Mesenchymal stem cell (in vitro differentiated cells and primary cell): ENCODE measurements around the gene PKP4.
"Not testable (repeated sequence)": the region's sequence is repeated elsewhere in the genome, so short reads cannot be mapped to it uniquely, and the experiment has no call there.

Source experiments
- DNase-seq: peaks from one replicate; pipeline ENCODE4 v3.0.0-alpha.2; 2013
- H2AFZ ChIP-seq: one replicate; pipeline ENCODE4 v1.6.1; 2013; ENCODE audit warnings: low read depth, mild to moderate bottlenecking, control low read depth, inconsistent platforms, low read length, moderate library complexity
- H2AK5ac ChIP-seq: 2 replicates; pipeline ENCODE4 v1.6.1; 2013; ENCODE audit warnings: low read length, moderate library complexity, mild to moderate bottlenecking, inconsistent platforms; ENCODE audit not compliant: severe bottlenecking
- H2BK120ac ChIP-seq: one replicate; pipeline ENCODE4 v1.6.1; 2013; ENCODE audit warnings: low read depth, mild to moderate bottlenecking, inconsistent platforms, low read length, moderate library complexity
- H2BK12ac ChIP-seq, 2 experiments: one replicate each; pipeline ENCODE4 v1.6.1; 2013; ENCODE audit warnings: inconsistent platforms in 2 of 2, low read length in 2 of 2, mild to moderate bottlenecking in 2 of 2, moderate library complexity in 2 of 2, control low read depth in 1 of 2
- H2BK15ac ChIP-seq: one replicate; pipeline ENCODE4 v1.6.1; 2013; ENCODE audit warnings: mild to moderate bottlenecking, low read depth, inconsistent platforms; ENCODE audit not compliant: poor library complexity, severe bottlenecking
- H2BK5ac ChIP-seq: 2 replicates; pipeline ENCODE4 v1.6.1; 2013; ENCODE audit warnings: low read depth, mild to moderate bottlenecking, low read length, control low read depth, inconsistent platforms; ENCODE audit not compliant: poor library complexity, severe bottlenecking
- H3K14ac ChIP-seq, 2 experiments: one replicate each; pipeline ENCODE4 v1.6.1; 2013; ENCODE audit warnings: inconsistent platforms in 2 of 2, low read length in 2 of 2, control low read depth in 1 of 2, mild to moderate bottlenecking in 1 of 2, moderate library complexity in 1 of 2
- H3K18ac ChIP-seq, 2 experiments: one replicate each; pipeline ENCODE4 v1.6.1; 2013; ENCODE audit warnings: inconsistent platforms in 2 of 2, low read length in 2 of 2, control low read depth in 1 of 2, low read depth in 1 of 2, mild to moderate bottlenecking in 1 of 2
- H3K23ac ChIP-seq, 2 experiments: one replicate each; pipeline ENCODE4 v1.6.1; 2013; ENCODE audit warnings: inconsistent platforms in 2 of 2, low read length in 2 of 2, mild to moderate bottlenecking in 2 of 2, moderate library complexity in 2 of 2, control low read depth in 1 of 2
- H3K27ac ChIP-seq: 2 replicates; pipeline ENCODE4 v1.5.1; 2013; ENCODE audit warnings: mild to moderate bottlenecking, moderate library complexity, low read length, control low read depth, inconsistent platforms; ENCODE audit not compliant: poor library complexity, severe bottlenecking
- H3K27me3 ChIP-seq, 2 experiments: 2 replicates each; pipeline versions ENCODE4 v1.6.1 to v1.7.0; 2013; ENCODE audit warnings: low read length in 2 of 2, mild to moderate bottlenecking in 2 of 2, moderate library complexity in 2 of 2, control low read depth in 1 of 2, inconsistent platforms in 1 of 2; ENCODE audit not compliant: control insufficient read depth in 1 of 2, insufficient read depth in 1 of 2
- H3K36me3 ChIP-seq, 2 experiments: 2 replicates each; pipeline versions ENCODE4 v1.6.1 to v1.7.0; 2013; ENCODE audit warnings: low read length in 2 of 2, control low read depth in 1 of 2, inconsistent platforms in 1 of 2, low read depth in 1 of 2, mild to moderate bottlenecking in 1 of 2; ENCODE audit not compliant: insufficient read depth in 2 of 2, control insufficient read depth in 1 of 2
- H3K4ac ChIP-seq, 2 experiments: one replicate each; pipeline ENCODE4 v1.6.1; 2013; ENCODE audit warnings: inconsistent platforms in 2 of 2, low read length in 2 of 2, mild to moderate bottlenecking in 2 of 2, moderate library complexity in 2 of 2, control low read depth in 1 of 2, low read depth in 1 of 2
- H3K4me1 ChIP-seq: 2 replicates; pipeline ENCODE4 v1.6.1; 2013; ENCODE audit warnings: low read depth, low read length, control low read depth; ENCODE audit not compliant: control insufficient read depth, insufficient read depth
- H3K4me2 ChIP-seq: 2 replicates; pipeline ENCODE4 v1.6.1; 2013; ENCODE audit warnings: low read length, mild to moderate bottlenecking, inconsistent platforms; ENCODE audit not compliant: poor library complexity, severe bottlenecking
- H3K4me3 ChIP-seq, 2 experiments: 2 replicates each; pipeline versions ENCODE4 v1.5.1 to v1.7.0; 2013; ENCODE audit warnings: low read length in 2 of 2, mild to moderate bottlenecking in 2 of 2, control low read depth in 1 of 2, low read depth in 1 of 2; ENCODE audit not compliant: insufficient read depth in 1 of 2
- H3K79me1 ChIP-seq: replicated peaks from 2 replicates; pipeline ENCODE4 v1.6.1; 2013; ENCODE audit warnings: mild to moderate bottlenecking, control low read depth, low read length, inconsistent platforms; ENCODE audit not compliant: poor library complexity, severe bottlenecking
- H3K9ac ChIP-seq: 2 replicates; pipeline ENCODE4 v1.7.0; 2013; ENCODE audit warnings: mild to moderate bottlenecking, low read length, moderate library complexity
- H3K9me3 ChIP-seq: 2 replicates; pipeline ENCODE4 v1.7.0; 2013; ENCODE audit warnings: mild to moderate bottlenecking, low read length; ENCODE audit not compliant: control insufficient read depth
- H4K8ac ChIP-seq: one replicate; pipeline ENCODE4 v1.6.1; 2013; ENCODE audit warnings: inconsistent platforms, mild to moderate bottlenecking, low read length, moderate library complexity
- H4K91ac ChIP-seq: one replicate; pipeline ENCODE4 v1.6.1; 2013; ENCODE audit warnings: mild to moderate bottlenecking, low read length, inconsistent platforms
- WGBS: methylation state at CpG from one replicate; pipeline ENCODE4 v1.1.7; 2013; ENCODE audit warnings: mixed read lengths; 5-methylcytosine and 5-hydroxymethylcytosine counted together

Gene PKP4

DNA sequence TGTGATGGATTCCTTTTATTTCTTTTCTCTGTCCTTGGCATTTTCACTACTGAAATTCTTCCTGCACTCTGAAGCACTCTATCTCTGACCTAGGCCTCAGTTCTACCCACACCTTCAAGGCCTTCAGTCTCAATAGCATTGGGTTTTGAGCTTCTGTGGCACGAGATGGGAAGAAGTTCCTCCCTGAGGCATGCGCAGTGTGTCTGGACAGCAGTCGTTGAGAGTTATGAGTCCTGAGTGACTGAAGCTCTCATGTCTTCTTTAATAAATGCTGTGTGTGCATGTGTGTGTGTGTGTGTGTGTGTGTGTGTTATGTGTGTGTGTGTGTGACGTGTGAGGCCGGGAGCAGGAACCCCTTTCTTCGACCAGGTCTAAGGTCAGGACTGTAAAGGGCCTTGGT lies 242.6 kb downstream of the PKP4 start:
- Histone ChIP-seq H3K18ac (no peak overlapping the region), H2BK120ac (no peak overlapping the region), H2BK5ac (no peak overlapping the region), H3K14ac (no peak overlapping the region), H3K27ac (no peak overlapping the region), H3K9ac (no peak overlapping the region), H3K4me2 (no peak overlapping the region), H3K9me3 (peaks cover 15% of the 10 kb centered on the region), H4K8ac (no peak overlapping the region), H3K27me3 (no peaks in the 10 kb centered on the region), H2BK12ac (no peak overlapping the region), H3K4me3 (no peak overlapping the region), H2AFZ (no peak overlapping the region), H3K4me1 (no peaks in the 10 kb centered on the region), H3K36me3 (no peaks in the 10 kb centered on the region), H4K91ac (no peak overlapping the region), H3K23ac (no peak overlapping the region), H2BK15ac (no peak overlapping the region), H2AK5ac (no peak overlapping the region), H3K79me1 (no peaks in the 10 kb centered on the region), H3K4ac (no peak overlapping the region)
- 85% methylated on average over 5 of the region's 6 CpGs for WGBS
- no peak for DNase-seq

- H3K36me3 ChIP-seq = no peaks in the 10 kb centered on the region
- no peaks in the 10 kb centered on the region for H3K4me1 ChIP-seq
- no peak overlapping the region for H3K4me3 ChIP-seq
- no peak overlapping the region for H2BK15ac ChIP-seq
- H3K9me3 ChIP-seq = peaks cover 17% of the 10 kb centered on the region
- H3K9ac ChIP-seq = no peak overlapping the region
- H3K18ac ChIP-seq = no peak overlapping the region
- no peak overlapping the region for H3K14ac ChIP-seq
- no peak overlapping the region for H4K8ac ChIP-seq
- H3K79me1 ChIP-seq = no peaks in the 10 kb centered on the region
- no peak overlapping the region for H2AFZ ChIP-seq
- H3K27me3 ChIP-seq = peaks cover 0 to under 1% of the 10 kb centered on the region in 2 experiments
- no peak for DNase-seq
- H2BK120ac ChIP-seq = no peak overlapping the region
- H4K91ac ChIP-seq = no peak overlapping the region
- H3K23ac ChIP-seq = no peak overlapping the region
- no peak overlapping the region for H3K4me2 ChIP-seq
- no peak overlapping the region for H3K27ac ChIP-seq
- H3K4ac ChIP-seq = no peak overlapping the region
- no peak overlapping the region for H2BK5ac ChIP-seq
- no peak overlapping the region for H2BK12ac ChIP-seq
- 96% methylated on average over 3 of the region's 3 CpGs for WGBS
- H2AK5ac ChIP-seq = no peak overlapping the region
These were observed 244.3 kb downstream of the PKP4 start for GRCh38 chr2:158701101-158701500.

GRCh38 chr2:158702740-158703139 lies 246.0 kb downstream of the PKP4 start:
- Histone ChIP-seq H3K27me3 (peaks cover 0 to 8% of the 10 kb centered on the region in 2 experiments), H3K27ac (no peak overlapping the region), H2AFZ (no peak overlapping the region), H3K4me2 (no peak overlapping the region), H3K18ac (no peak overlapping the region), H4K91ac (no peak overlapping the region), H3K23ac (no peak overlapping the region), H2BK120ac (no peak overlapping the region), H3K36me3 (no peaks in the 10 kb centered on the region), H3K4me1 (no peaks in the 10 kb centered on the region), H3K4me3 (no peak overlapping the region), H2BK12ac (no peak overlapping the region), H2BK5ac (no peak overlapping the region), H2AK5ac (no peak overlapping the region), H3K9ac (no peak overlapping the region), H4K8ac (no peak overlapping the region), H3K79me1 (no peaks in the 10 kb centered on the region), H3K4ac (no peak overlapping the region), H3K14ac (no peak overlapping the region), H2BK15ac (no peak overlapping the region), H3K9me3 (peaks cover 4% of the 10 kb centered on the region)
- no peak for DNase-seq
- WGBS = 85% methylated on average over 9 of the region's 9 CpGs

DNA sequence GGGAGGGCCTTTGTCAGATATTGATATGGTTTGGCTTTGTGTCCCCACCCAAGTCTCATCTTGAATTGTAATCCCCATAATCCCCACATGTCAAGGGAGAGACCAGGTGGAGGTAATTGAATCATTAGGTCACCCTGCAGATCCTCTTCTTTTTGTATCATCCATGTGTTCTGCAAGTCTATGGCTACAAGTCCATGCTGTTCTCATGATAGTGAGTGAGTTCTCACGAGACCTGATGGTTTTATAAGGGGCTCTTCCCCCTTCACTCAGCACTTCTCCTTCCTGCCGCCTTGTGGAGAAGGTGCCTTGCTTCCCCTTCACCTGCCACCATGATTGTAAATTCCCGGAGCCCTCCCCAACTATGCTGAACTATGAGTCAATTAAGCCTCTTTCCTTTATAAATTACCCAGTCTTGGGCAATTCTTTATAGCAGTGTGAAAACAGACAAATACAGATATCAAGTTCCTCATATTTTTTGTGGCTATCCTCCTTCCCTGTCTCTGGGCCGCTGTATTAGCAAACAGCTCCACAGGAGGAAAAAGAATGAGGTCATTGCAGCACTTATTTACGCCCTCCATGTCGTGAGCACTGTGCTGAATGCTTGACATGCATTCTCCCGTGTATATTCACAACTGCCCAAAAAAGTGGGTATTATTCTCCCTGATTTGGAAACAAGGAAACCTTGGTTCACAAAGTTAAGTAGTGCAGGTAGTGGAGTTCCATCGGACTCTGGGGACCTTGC lies 248.1 kb downstream of the PKP4 start:
- H2BK5ac ChIP-seq, DNase-seq, H2BK12ac ChIP-seq, H3K36me3 ChIP-seq, H4K91ac ChIP-seq, H3K9me3 ChIP-seq, H3K27ac ChIP-seq, H3K4me2 ChIP-seq, H2AFZ ChIP-seq, H3K79me1 ChIP-seq, H2BK15ac ChIP-seq, H3K14ac ChIP-seq, H3K27me3 ChIP-seq, H4K8ac ChIP-seq, H2AK5ac ChIP-seq, H3K4me3 ChIP-seq, H2BK120ac ChIP-seq, H3K4me1 ChIP-seq, H3K9ac ChIP-seq, H3K23ac ChIP-seq, H3K18ac ChIP-seq, H3K4ac ChIP-seq: not testable (repeated sequence)
- 90% methylated on average over 7 of the region's 8 CpGs for WGBS
